Panc1 (cell line): ENCODE results near the gene ZNFX1.

Experiments
- CTCF ChIP-seq: fragments of 450-650 bp; IDR thresholded peaks from 2 replicates; pipeline ENCODE4 v1.5.1; 2017; ENCODE audit warnings: mild to moderate bottlenecking
- POLR2AphosphoS5 ChIP-seq: IDR thresholded peaks from 2 replicates; pipeline ENCODE4 v1.6.1; 2012; ENCODE audit warnings: mild to moderate bottlenecking, low read depth, low read length, moderate library complexity
- SIN3A ChIP-seq: IDR thresholded peaks from 2 replicates; pipeline ENCODE4 v1.6.1; 2012; ENCODE audit warnings: low read depth, mild to moderate bottlenecking, low read length, moderate library complexity, borderline replicate concordance; ENCODE audit not compliant: insufficient read depth

GRCh38 chr20:49203746-49204145 lies 74.1 kb downstream of the ZNFX1 start:
- TF ChIP-seq CTCF: no peak
- no peak for TF ChIP-seq POLR2AphosphoS5
- TF ChIP-seq SIN3A: no peak
